GM18870 (cell line): Measurements from ENCODE around the gene CHSY1.

Source experiments
- ATAC-seq: cut with Tn5 transposase; IDR thresholded peaks from one replicate; pipeline ENCODE4 v1.9.1; 2021; ENCODE audit warnings: moderate library complexity; ENCODE audit not compliant: unreplicated experiment

The CHSY1 gene

GRCh38 chr15:101213147-101213546 lies 38.7 kb downstream of the CHSY1 start:
- ATAC-seq, result no peak

GRCh38 chr15:101211897-101212296 lies 40.0 kb downstream of the CHSY1 start:
- no peak for ATAC-seq

- ATAC-seq, result no peak
Observed at GRCh38 chr15:101210466-101210865, 41.4 kb downstream of the CHSY1 start.

- ATAC-seq, result no peak
Observed at GRCh38 chr15:101210058-101210457, 41.8 kb downstream of the CHSY1 start.

GRCh38 chr15:101209285-101209845 lies 42.5 kb downstream of the CHSY1 start:
- no peak for ATAC-seq

- ATAC-seq, result no peak
Observed at GRCh38 chr15:101207867-101208288, 44.0 kb downstream of the CHSY1 start.

- ATAC-seq, result no peak
Observed at GRCh38 chr15:101206176-101206591, 45.7 kb downstream of the CHSY1 start.

- ATAC-seq, result no peak
Observed at GRCh38 chr15:101204739-101205535, 46.9 kb downstream of the CHSY1 start.

GRCh38 chr15:101203607-101204189 lies 48.1 kb downstream of the CHSY1 start:
- ATAC-seq, result no peak

- ATAC-seq, result no peak
Observed at GRCh38 chr15:101203029-101203573, 48.7 kb downstream of the CHSY1 start.

- ATAC-seq, result no peak
Observed at GRCh38 chr15:101201411-101202174, 50.3 kb downstream of the CHSY1 start.

GRCh38 chr15:101200181-101200580 lies 51.7 kb downstream of the CHSY1 start:
- ATAC-seq, result no peak

GRCh38 chr15:101198800-101199199 lies 53.0 kb downstream of the CHSY1 start:
- no peak for ATAC-seq

- no peak for ATAC-seq
Observed at GRCh38 chr15:101198031-101198575, 53.7 kb downstream of the CHSY1 start.

- no peak for ATAC-seq
Observed at GRCh38 chr15:101194546-101195125, 57.2 kb downstream of the CHSY1 start.

GRCh38 chr15:101193806-101194545 lies 57.9 kb downstream of the CHSY1 start:
- no peak for ATAC-seq

GRCh38 chr15:101193120-101193644 lies 58.7 kb downstream of the CHSY1 start:
- ATAC-seq, result no peak

GRCh38 chr15:101192081-101192480 lies 59.8 kb downstream of the CHSY1 start:
- no peak for ATAC-seq

- ATAC-seq, result no peak
Observed at GRCh38 chr15:101191242-101191641, 60.6 kb downstream of the CHSY1 start.
